Kidney capillary endothelial cell (primary cell): Measurements from ENCODE around the gene ASAP3.
"Not testable (repeated sequence)": the region's sequence is repeated elsewhere in the genome, so short reads cannot be mapped to it uniquely, and the experiment has no call there.

ENCODE experiments used
- DNase-seq: peaks from one replicate; pipeline ENCODE4 v3.0.0-alpha.2; 2018; ENCODE audit warnings: low spot score

The ASAP3 gene

DNA sequence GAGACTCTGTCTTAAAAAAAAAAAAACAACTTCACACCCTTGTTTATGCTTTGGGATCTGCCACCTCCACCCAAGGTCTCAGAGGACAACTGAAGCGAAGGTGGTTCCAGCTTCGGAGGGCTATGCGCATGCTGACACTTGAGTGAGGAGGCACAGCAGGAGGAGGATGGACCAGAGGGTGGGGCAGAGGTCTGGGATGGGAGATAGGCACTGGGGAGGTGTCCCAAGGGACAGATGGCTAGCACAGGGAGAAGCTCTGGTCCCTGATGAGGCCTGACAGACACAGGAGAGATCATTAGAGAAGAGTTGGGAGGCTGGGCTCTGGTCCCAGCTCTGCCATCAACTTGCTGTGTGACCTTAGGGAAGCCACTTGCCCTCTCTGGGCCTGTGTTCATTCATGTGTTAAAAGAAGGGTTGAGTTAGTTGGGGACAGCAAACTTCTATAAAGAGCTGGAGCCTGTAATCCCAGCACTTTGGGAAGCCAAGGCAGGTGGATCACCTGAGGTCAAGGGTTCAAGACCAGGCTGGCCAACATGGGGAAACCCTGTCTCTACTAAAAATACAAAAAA lies 30.2 kb upstream of the ASAP3 start:
- DNase-seq: no peak

DNA sequence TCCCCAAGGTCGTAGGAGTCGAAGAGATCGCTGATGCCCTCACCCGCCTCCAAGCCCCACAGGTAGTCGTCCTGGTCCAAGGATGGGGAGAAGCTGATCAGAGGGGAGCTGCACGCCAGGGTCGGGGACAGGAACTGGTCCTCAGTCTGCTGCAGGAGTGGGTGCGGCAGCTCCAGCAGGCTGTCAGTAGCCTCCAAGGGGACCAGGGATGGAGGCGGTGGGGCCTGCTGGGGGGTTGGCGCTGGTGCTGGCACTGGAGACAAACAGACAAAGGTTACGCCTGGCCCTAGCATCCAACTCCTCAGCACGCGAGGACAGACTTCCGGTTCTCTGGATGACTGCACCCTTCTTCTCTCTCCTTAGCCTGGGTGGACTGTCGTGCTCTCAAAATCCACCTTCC lies 25.9 kb upstream of the ASAP3 start:
- DNase-seq: no peak

DNA sequence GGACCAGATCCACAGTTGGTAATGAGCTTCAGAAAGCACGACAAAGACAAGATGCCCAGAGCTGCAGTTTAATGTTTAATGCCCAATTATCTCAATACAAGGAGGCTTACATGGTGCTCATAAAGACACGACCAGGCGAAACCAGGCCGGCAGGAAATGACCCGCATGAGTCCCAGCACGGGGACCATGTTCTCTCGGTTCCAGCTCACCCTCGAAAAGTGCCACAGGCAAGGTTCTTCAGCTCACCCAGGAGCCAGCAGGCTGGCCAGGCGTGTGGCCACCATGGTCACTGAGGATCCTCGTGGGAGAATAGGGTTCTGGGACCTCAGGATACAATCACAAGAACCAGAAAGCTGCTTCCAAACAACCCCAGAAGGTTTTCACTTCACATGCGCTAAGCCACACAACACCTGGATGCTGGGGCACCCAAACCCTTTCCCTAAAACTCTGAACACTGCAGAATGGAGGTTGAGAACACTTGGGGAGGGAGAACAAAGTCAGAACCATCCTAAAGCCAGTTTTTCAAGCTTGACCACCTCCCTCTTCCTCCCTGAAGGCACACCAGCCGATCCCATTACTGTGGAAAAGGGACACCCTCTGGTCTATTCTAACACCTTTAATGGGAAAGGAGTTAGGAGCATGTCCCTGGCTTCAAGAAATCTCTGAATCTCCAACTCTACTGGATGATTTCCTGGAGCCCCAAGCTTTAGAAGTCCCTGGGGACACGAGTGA lies 22.6 kb upstream of the ASAP3 start:
- no peak for DNase-seq

DNA sequence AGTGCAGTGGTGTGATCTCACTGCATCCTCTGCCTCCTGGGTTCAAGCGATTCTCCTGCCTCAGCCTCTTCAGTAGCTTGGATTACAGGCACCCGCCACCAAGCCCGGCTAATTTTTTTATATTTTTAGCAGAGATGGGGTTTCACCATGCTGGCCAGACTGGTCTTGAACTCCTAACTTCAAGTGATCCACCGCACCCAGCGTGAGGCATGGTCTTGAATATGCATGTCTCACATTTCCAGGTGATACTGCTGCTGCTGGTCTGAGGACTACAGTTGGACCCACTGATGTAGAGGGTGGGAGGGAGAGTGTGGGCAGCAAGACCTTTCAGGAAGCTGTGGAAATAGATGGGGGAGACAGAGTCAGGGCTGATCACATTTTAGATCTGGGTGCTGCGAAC lies 21.9 kb upstream of the ASAP3 start:
- DNase-seq: no peak

DNA sequence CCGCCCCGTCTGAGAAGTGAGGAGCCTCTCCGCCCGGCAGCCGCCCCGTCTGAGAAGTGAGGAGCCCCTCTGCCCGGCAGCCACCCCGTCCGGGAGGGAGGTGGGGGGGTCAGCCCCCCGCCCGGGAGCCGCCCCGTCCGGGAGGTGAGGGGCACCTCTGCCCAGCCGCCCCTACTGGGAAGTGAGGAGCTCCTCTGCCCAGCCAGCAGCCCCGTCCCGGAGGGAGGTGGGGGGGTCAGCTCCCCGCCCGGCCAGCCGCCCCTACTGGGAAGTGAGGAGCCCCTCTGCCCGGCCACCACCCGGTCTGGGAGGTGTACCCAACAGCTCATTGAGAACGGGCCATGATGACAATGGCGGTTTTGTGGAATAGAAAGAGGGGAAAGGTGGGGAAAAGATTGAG lies 20.2 kb upstream of the ASAP3 start:
- not testable (repeated sequence) for DNase-seq

DNA sequence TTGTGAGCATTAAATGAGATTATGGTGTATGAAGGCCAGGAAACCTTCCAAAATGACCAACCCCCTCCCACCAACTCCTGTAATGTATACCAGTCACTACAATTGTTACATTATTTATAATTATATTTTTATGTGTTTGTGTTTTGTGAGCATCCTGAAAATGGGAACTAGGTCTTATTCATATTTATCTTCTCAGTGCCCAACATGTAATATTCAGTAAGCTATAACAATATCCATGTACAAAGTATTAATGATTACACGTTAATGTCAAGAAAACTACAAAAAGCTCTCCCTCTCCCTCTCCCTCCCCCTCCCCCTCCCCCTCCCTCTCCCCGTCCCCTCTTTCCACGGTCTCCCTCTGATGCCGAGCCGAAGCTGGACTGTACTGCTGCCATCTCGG lies 19.0 kb upstream of the ASAP3 start:
- DNase-seq: no peak

DNA sequence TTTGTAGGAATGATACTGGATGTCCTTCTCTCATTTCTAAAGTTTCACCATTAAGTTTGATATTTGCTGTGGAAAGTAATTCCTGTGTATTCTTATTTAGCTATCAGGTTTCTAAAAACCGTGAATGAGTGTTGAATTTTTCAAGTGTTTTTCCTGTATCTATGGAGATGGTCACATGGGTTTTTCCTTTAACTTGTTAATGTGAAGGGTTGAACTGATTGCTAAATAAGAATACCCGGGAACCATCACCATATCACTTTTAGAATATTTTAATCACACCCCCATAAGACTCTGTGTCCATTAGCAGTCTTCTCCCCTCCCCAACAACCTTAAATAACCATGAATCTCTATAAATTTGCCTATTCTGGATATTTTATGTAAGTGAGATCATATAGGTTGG lies 16.5 kb upstream of the ASAP3 start:
- no peak for DNase-seq

DNA sequence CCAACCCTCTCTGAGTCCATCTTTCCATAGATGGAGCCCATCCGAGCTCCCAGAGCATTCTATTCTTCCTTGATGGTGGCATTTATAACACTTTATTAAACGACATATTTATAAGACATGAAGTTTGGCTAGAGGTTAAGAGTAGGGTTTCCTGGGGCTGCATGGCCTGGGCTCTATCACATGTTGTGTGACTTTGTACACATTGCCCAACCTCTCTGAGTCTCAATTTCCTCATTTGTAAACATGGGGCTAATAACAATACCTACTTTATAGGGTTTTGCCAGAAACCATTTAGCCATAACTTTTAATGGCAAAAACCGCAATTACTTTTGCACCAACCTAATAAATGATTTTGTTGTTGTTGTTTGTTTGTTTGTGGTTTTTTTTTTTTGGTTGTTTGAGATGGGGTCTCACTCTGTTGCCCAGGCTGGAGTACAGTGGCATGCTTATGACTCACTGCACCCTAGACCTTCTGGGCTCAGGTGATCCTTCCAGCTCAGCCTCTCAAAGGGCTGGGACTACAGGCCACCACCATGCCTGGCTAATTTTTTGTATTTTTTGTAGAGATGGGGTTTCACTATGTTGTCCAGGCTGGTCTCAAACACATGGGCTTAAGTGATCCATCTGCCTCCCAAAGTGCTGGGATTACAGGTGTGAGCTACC lies 13.9 kb upstream of the ASAP3 start:
- no peak for DNase-seq

DNA sequence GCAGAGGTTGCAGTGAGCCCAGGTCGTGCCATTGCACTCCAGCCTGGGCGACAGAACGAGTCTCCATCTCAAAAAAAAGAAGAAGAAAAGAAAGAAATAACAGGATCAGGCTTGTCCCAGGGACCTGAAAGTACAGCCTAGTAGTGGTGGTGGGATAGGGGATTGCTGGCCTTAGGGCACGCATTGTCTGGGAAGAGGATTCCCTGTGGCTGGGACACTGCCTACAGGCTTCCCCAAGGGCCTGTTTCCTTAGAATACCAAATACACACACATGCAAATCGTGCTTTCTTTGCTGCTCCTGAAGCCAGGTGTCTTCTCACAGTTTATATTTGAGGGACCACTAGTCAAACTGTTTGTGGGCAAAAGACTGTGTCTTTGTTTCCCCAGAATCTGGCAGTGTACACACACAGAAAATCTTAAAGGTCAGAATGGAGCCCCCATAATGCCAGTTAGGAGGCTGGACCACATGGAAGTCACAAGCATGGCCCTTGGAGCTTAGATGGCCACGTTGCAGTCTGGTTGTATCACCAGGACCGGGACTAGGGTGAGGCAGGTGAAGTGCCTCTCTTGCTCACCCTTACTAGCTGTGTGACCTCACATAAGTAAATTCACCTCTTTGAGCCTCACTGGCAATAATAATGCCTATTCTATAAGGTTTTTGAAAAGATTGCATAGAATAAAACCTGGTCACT lies 12.7 kb upstream of the ASAP3 start:
- no peak for DNase-seq

DNA sequence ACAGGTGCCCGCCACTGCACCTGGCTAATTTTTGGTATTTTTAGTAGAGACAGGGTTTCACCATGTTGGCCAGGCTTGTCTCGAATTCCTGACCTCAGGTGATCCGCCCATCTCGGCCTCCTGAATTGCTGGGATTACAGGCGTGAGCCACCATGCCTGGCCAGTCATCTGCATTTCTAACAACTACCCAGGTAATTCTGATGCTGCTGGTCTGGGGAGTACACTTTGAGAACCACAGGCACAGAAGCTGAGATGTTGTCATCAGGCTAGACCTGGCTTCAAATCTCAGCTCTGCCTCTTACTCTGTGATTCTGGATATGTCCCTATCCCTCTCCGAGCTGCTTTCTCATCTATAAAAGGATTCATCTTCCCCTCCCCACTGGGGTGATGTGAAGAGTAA lies 10.9 kb upstream of the ASAP3 start:
- DNase-seq: not testable (repeated sequence)

DNA sequence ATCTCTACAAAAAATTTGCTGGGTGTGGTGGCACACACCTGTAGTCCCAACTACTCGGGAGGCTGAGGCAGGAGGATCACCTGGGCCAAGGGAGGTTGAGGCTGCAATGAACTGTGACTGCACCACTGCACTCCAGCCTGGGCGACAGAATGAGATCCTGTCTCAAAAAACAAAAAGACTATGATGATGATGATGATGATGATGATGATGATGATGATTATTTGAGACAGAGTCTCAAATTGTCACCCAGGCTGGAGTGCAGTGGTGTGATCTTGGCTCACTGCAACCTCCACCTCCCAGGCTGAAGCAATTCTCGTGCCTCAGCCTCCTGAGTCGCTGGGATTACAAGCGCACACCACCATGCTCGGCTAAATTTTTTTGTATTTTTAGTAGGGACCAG lies 8.8 kb upstream of the ASAP3 start:
- not testable (repeated sequence) for DNase-seq

DNA sequence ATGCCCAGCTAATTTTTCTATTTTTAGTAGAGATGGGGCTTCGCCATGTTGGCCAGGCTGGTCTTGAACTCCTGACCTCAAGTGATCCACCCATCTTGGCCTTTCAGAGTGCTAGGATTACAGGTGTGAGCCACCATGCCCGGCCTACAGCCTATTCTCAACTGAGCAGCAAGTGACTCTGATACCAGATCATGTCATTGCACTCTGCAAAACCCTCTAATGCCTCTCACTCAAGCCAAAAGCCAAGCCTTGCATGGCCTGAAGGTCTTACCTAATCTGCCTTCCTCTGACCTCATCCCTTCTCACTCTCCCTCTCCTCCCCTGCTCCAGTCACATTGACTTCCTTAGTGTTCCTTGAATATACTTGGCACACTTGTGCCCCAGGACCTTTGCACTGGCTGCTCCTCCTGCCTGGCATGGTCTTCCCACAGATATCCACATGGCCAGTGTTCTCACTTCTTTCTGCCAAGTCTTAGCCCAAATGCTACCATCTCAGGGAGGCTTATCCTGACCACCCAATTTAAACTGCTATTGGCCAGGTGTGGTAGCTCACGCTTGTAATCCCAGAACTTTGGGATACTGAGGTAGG lies 8.2 kb upstream of the ASAP3 start:
- DNase-seq: no peak

DNA sequence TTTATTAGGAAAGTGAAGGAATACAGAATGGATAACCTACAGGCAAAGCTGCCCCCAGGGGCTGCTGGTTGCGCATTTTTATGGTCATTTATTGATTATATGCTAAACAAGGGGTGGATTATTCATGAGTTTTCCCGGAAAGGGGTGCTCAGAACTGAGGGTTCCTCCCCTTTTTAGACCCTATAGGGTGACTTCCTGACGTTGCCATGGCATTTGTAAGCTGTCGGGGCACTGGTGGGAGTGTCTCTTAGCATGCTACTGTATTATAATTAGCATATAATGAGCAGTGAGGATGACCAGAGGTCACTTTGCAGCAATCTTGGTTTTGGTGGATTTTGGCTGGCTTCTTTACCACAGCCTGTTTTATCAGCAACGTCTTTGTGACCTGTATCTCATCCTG lies 5.9 kb upstream of the ASAP3 start:
- no peak for DNase-seq

DNA sequence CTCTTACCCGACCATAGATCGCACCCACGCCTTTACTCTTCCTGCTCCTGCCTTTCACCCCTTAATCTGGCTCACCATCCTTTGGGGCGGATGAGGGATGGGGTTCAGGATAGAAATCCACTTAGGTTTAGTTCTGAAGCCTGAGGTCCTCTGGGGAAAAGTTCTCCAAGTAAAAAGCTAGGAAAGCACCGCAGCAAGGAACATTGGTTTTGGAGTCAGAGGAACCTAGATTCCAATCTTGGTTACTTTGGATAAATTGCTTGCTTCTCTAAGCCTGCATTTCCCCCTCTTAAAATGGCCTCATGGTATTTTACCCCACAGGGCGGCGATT lies 988 bp upstream of the ASAP3 start:
- no peak for DNase-seq

DNA sequence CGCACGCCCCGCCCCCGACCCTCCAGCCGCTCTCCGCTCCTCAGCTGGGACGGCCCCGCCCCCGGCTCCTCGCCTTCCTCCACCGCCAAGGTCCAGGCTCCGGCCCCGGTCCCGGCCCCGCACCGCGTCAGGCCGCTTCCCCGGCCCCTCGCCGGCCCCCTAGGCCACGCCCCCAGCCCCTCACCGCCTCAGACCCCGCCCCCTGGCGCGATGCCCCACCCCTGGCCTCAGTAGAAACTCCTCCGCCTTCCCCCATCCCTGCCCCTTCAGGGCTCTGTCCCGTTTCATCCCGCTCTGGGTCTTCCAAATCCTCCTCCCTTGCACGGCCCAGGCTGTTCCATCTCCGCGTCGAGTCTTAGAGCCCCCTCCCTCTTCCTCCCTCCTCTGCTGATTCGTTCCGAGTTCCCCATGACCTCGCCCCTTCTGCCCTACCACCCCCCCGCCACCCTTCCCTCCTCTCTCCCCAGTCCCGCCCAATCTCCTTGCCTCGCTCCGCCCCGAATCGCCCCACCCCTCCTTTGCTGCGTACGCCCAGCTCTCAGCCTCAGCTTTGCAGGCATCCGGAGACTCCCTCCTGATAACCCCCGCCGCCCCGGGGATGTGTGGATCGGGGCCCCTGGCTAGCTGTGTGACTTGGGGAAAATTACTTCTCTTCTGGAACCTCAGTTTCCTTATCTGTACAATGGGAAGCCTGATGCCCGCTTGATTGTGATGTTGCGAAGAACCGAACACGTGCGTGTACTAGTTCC lies 448 bp upstream of the ASAP3 start:
- DNase-seq: peak; percentile 73

DNA sequence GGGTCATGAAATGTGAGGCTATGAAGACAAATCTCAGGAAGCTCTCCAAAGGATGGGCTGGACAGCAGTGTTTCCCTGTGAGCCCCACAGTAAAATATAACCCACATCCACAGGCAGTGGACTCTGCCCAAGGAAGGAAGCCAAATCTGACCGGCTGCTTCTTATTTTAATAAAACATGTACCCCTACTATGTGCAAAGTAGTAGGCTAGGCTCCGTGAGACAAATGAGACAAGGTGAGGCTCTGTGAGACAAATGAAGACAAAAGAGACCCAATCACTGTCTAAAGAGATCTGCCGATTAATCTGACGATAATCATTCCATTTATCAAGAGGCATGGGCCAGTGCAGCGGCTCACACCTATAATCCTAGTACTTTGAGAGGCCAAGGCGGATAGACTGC lies 2.1 kb downstream of the ASAP3 start:
- no peak for DNase-seq

DNA sequence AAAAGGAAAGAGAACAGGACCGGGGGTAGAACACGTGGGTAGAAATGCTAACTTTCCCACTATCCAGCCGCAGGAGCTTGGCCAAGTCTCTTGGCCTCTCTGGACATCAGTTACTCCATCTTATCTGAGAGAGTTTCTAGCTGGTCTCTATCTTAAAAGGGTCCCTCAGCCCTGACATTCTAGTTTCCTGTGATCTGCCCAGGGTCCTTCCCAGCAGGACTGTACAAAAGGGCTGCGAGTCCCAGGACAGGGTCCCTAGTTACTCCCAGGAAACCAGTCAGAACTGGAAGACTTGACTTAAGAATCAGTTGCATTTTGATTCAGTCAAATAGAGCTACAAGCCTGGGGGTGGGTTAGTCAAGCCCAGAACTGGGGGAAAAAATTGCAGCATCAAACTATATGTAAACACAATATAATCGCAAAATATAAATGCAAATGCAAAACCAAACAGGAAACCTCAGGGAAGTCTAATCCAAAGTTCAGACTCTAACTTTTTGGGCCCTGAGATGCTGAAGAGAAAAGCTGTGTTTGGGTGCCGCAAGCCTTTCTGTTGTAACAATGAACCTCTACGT lies 2.9 kb downstream of the ASAP3 start:
- DNase-seq: no peak

DNA sequence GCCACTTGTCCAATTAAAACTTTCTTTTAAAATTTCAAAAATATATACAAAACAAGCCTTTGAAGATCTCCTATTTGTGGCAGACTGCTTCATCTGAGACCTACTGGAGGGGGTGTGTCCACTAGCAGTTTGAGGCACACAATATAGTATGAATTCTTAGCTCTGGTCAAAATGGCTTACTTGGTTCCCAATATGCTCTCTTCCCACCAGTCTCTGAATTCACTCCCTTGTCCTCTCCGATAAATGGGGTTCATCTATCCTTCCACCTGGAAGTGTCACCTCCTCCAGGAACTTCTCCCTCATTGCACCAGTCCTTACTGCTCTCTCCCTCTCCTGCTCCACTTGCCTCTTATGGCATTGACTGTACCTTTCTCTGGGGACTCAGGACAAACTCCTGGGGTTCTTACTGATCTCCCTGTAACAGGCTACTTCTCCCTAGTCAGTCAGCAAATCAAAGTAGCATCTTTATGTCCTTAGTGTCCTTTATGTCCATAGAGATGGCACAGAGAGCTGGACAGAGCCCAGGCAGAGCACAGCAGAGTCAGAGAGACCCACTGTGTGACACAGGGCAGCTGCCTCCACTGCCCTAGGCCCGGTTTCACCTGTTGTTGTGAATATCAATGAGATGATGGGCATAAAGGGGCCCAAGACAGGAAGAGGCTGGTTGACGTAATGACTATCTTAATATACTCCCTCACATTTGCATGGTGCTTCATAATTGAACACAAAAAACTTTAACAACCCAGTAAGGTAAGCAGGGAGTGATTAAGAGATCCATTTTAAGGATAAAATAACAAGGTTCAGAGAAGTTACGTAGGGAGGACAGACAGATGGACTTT lies 3.6 kb downstream of the ASAP3 start:
- DNase-seq: no peak

DNA sequence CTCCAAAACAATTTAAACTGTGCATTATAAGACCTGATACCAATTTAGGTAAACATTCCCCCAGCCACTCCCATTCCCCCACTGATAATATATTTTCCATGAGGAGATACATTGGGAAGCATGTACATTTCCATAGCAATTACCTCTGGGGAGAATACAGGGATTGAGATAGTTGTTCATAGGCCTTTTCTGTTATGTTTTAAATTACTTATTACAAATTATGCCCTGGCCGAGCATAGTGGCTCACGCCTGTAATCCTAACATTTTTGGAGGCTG lies 4.4 kb downstream of the ASAP3 start:
- no peak for DNase-seq

DNA sequence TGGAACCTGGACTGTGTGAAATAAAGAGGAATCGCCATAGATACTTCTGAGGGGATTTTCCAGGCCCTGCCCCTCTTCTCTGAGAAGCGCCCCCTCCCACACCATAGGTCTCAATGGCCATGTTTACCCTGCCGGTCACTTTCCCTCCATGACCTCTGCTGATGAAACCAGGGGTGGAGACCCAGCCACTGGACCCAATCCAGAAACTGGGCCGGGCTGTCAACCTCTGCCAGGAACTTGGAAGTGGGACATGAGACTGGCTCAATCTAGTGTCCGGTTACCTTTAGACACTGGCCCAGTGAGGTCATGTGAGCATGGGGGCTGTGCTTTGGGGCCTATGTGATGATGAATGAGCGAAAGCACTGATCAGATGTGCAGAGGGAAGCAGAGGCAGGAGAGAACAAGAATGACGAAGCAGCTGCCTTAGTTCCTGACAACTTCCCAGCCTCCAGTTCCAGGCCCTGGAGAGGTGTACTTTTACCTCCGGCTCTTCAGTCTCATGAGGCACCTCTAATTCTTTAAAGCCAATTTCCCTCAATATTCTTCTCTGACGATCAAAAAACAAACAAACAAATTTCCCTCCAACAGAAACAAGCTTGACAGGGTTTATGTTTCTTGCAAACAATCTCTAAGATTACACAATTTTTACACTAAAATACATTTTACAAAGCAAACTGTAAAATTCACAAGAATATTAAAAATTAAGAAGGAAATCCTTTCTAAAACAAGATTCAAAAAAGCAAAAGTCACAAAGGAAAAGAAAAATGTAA lies 4.9 kb downstream of the ASAP3 start:
- DNase-seq: no peak
